Activated T-cell treated with anti-CD3 and anti-CD28 coated beads, Interleukin-2, amount 50 U/mL, for 72 hours (primary cell): ENCODE data around the gene MTMR6. TPM values are rescaled to one million over a fixed set of nuclear protein-coding genes. Genes with fewer than 3 reads are reported as not detected.
A peak's percentile ranks its signal among the peaks of the same experiment; 100 is the strongest.

ENCODE experiments used
- ATAC-seq, 2 donors: fragments of 150-1000 bp; cut with Tn5 transposase; replicated peaks in 1 of 2; 2 replicates each; pipeline ENCODE4 v1.10.0; 2021; ENCODE audit warnings: moderate library complexity in 2 of 2, mild to moderate bottlenecking in 1 of 2
- DNase-seq, 2 donors: peaks; one replicate each; pipeline ENCODE4 v3.0.0; 2021 to 2022; ENCODE audit warnings: mixed read lengths in 1 of 2
- H3K27ac Mint-ChIP-seq: one replicate; pipeline ENCODE4 v1.8.0; 2022; ENCODE audit warnings: mild to moderate bottlenecking, moderate library complexity, mixed read lengths
- H3K27me3 Mint-ChIP-seq: one replicate; pipeline ENCODE4 v1.8.0; 2022; ENCODE audit warnings: low read depth, mixed read lengths
- H3K36me3 Mint-ChIP-seq, 2 donors: one replicate each; pipeline ENCODE4 v1.8.0; 2022; ENCODE audit warnings: mixed read lengths in 2 of 2, mild to moderate bottlenecking in 1 of 2; ENCODE audit not compliant: insufficient read depth in 2 of 2
- H3K4me1 Mint-ChIP-seq: one replicate; pipeline ENCODE4 v1.8.0; 2022; ENCODE audit warnings: low read depth, mixed read lengths
- H3K4me3 Mint-ChIP-seq, 2 donors: one replicate each; pipeline ENCODE4 v1.8.0; 2022; ENCODE audit warnings: mild to moderate bottlenecking in 2 of 2, mixed read lengths in 2 of 2, moderate library complexity in 2 of 2
- H3K9me3 Mint-ChIP-seq, 2 donors: one replicate each; pipeline ENCODE4 v1.8.0; 2022; ENCODE audit warnings: mixed read lengths in 2 of 2
- total RNA-seq, 2 donors: library from RNA; stranded (reverse); gene quantifications; one replicate each; pipeline ENCODE4 v1.2.3, GENCODE V29; 2022

Gene MTMR6
- total RNA-seq, 2 donors from 2014 or later, result 14.4 to 15.6 TPM

DNA sequence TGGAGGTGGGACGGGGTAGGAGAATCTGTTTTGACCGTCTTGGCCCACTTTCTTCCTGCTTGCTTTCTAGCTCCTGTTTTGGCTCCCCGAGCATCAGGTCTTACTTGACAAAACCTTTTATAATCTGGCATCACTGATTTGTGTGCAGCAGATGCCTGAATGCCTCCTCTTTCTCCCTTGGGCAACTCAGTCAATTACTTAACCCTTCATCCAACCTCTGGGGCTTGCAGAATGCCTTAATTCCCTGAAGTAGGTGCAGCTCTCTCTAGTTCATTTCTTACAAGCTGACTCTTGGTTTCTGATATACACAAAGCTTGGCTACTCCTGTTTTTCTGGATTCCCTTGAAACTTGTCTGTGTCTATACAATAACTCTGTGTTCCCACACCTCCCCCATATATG, 8.4 kb upstream of the MTMR6 start:
- Mint-ChIP-seq H3K9me3 (no peaks in the 10 kb centered on the region), H3K4me1 (peaks cover 6% of the 10 kb centered on the region), H3K27me3 (peaks cover 11% of the 10 kb centered on the region), H3K27ac (no peak overlapping the region), H3K4me3 (no peak overlapping the region), H3K36me3 (no peaks in the 10 kb centered on the region)
- no peak for DNase-seq
- no peak for ATAC-seq

DNA sequence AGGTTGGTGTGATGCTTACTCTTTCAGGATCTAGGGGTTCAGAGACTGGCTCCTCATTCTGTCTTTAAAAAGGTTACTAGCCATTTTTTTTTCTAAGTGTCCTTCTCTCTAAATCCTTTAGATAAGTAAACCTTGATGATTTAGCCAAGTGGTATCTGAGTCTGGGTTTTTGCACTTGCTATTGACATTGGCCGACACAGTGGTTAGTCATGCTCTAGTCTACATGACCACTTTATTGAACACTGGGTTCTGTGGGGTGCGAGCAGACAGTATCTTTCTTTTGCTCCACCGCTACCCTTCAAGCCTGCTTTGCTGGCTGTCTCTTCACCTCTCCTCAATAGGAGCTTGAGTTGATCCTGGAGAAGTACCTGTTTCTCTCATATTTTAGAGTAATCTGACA, 7.9 kb upstream of the MTMR6 start:
- no peaks in the 10 kb centered on the region for H3K9me3 Mint-ChIP-seq
- DNase-seq (no peak), ATAC-seq (no peak)
- peaks cover 11% of the 10 kb centered on the region for H3K27me3 Mint-ChIP-seq
- H3K4me3 Mint-ChIP-seq, result no peak overlapping the region
- H3K36me3 Mint-ChIP-seq, result no peaks in the 10 kb centered on the region
- H3K27ac Mint-ChIP-seq, result no peak overlapping the region
- peaks cover 6% of the 10 kb centered on the region for H3K4me1 Mint-ChIP-seq

DNA sequence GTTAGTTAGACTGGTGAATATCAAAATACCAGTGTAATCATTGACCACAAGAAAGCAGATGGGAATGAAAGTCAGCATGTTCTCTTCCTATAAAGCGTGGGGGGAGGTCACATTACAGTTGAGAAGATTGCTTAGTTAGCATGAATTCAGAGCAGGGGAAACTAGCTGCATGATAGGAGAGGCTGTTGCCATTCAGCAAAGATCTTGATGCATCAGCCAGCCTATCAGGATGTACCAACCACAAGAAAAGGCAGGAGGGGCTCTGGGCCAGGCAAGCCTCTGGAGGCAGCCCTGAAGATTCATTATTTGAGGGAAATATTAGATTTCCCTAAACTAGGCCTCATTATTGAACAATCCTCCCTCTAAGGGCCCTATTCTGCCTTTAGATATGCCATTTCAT, 5.0 kb upstream of the MTMR6 start:
- DNase-seq, result no peak
- Mint-ChIP-seq H3K4me1 (peaks cover 6% of the 10 kb centered on the region), H3K4me3 (no peak overlapping the region), H3K27ac (no peak overlapping the region), H3K27me3 (peaks cover 25% of the 10 kb centered on the region), H3K36me3 (no peaks in the 10 kb centered on the region), H3K9me3 (no peaks in the 10 kb centered on the region)
- ATAC-seq, result peak in 1 of 2 donors; percentile 22

GRCh38 chr13:25291691-25292090, 4.4 kb upstream of the MTMR6 start:
- no peak overlapping the region for H3K27ac Mint-ChIP-seq

DNA sequence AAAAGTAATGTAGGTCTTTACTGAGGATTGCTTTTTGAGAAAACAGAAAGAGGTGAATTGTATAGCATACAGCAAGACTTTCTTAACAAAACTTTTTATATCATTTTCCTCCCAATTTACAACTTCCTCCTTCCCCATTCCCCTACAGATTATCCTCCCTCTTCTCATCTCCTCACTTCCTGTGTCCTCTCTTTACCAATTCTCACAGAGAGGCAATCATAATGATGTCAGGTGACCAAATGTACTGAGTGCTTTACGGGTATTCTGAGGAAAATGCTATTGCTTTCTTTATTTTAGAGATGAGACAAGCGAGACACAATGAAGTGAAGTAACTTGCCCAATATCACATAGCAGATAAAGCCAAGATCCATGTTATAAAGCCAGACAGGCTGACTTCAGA, 1.7 kb upstream of the MTMR6 start:
- ATAC-seq (no peak), DNase-seq (no peak)
- H3K9me3 Mint-ChIP-seq, result no peaks in the 10 kb centered on the region
- peaks cover 25% of the 10 kb centered on the region for H3K4me1 Mint-ChIP-seq
- peaks cover 20% of the 10 kb centered on the region for H3K27me3 Mint-ChIP-seq
- no peak overlapping the region for H3K27ac Mint-ChIP-seq
- H3K36me3 Mint-ChIP-seq, result peaks cover 3 to 4% of the 10 kb centered on the region in 2 donors
- peak overlapping the region in 1 of 2 donors; percentile 39 for H3K4me3 Mint-ChIP-seq

More at GRCh38 chr13:25291691-25292090, 4.4 kb upstream of the MTMR6 start:
- Mint-ChIP-seq H3K27me3 (peaks cover 23% of the 10 kb centered on the region), H3K4me1 (peaks cover 6% of the 10 kb centered on the region), H3K4me3 (no peak overlapping the region), H3K9me3 (no peaks in the 10 kb centered on the region), H3K36me3 (no peaks in the 10 kb centered on the region)
- no peak for ATAC-seq
- DNase-seq, result no peak

DNA sequence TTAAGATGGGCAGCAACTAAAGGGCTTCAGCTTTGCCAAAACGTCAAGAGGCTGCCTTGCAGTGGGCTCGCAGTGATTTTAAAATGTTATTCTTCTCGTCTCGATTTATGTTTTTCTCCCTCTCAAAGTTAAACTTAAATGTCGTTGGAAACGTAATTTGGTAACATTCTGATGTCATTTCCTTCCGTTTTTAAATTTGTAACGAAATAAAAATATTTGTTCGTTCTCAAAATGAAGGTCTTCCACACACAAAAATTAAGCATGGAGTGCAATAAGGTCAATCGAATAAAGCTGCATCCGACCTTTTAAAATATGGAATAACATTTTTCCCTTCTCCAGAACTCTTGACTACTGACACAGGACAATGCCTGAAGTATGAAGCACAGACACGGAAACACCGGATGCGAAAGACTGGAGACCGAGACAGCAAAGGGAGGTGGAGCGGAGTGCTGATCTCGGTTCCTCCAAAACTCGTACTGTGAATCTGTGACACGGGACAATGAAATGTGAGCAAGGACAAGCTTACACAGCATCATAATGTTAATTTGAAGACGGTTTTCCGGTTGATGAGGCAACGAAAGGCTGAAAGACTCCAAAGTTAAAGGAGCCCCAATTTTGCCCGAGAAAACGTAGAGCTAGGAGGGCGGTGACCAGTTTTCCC, 850 bp downstream of the MTMR6 start:
- ATAC-seq, result peak; percentile 16 to 19
- H3K27ac Mint-ChIP-seq, result peak overlapping the region; percentile 98
- H3K27me3 Mint-ChIP-seq, result peaks cover 19% of the 10 kb centered on the region
- DNase-seq, result peak; percentile 34 to 36
- H3K36me3 Mint-ChIP-seq, result peaks cover 3 to 4% of the 10 kb centered on the region in 2 donors
- peaks cover 45% of the 10 kb centered on the region for H3K4me1 Mint-ChIP-seq
- peak overlapping the region; percentile 98 to 99 for H3K4me3 Mint-ChIP-seq
- no peaks in the 10 kb centered on the region for H3K9me3 Mint-ChIP-seq

- peak; percentile 17 to 22 for DNase-seq
- no peaks in the 10 kb centered on the region for H3K9me3 Mint-ChIP-seq
- peak overlapping the region; percentile 52 to 72 for H3K4me3 Mint-ChIP-seq
- peaks cover 3 to 9% of the 10 kb centered on the region in 2 donors for H3K36me3 Mint-ChIP-seq
- H3K27ac Mint-ChIP-seq, result no peak overlapping the region
- H3K27me3 Mint-ChIP-seq, result no peaks in the 10 kb centered on the region
- peaks cover 85% of the 10 kb centered on the region for H3K4me1 Mint-ChIP-seq
- peak; percentile 58 to 63 for ATAC-seq
Measured at GRCh38 chr13:25281935-25282332, 5.4 kb downstream of the MTMR6 start.

DNA sequence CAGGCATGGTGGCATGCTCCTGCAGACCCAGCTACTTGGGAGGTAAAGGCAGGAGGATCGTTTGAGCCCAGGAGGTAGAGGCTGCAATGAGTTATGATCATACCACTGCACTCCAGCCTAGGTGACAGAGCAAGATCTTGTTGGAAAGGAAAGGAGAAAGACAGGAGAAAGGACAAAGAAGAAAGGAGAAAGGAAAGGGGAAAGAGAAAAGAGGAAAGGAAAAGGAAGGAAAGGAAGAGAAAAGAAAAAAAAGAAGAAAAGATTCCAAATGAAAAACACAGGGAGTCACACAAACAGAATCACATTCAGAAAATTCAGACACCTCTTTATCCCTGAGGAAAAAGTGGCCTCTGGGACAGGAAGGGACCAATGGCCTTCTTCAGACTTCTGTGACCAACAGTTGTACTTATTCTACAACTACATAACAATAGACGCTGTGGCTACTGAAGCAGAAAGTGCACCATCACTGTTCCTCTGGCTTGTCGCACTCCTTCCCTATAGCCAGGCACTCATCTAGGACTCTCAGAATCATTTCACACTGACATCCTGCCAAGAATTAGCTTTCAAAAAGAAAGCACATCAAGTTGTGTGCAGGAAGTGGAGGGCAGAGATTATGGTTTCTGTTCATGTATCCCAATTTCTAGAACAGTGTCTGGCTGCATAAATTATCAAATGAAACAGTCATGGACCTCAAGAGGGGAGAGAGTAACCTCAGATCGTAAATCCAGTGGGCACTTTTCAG, 5.9 kb downstream of the MTMR6 start:
- peak overlapping the region; percentile 52 to 72 for H3K4me3 Mint-ChIP-seq
- DNase-seq, result peak; percentile 17 to 24

DNA sequence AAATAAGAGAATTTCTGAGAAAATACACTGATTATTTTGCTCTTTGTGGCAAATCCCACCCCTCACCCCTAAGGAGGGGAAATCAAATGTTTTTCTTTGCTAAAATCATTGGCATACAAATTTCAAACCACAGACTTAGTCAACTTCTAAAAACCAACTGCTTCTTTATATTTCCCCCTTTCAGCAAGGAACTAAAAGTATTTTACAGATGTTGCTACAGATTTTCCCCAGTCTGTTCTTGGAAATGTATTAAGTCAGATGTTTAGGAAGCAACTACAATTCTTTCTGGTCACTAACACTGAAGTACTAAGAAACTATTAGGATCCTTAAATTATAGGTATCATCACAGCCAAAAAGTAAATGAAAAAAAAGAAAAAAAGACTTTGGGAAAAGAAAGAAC, 6.9 kb downstream of the MTMR6 start:
- H3K4me1 Mint-ChIP-seq, result peaks cover 83% of the 10 kb centered on the region
- H3K27me3 Mint-ChIP-seq, result no peaks in the 10 kb centered on the region
- peaks cover 0 to 6% of the 10 kb centered on the region in 2 donors for H3K36me3 Mint-ChIP-seq
- peak overlapping the region; percentile 23 to 72 for H3K4me3 Mint-ChIP-seq
- no peak for ATAC-seq
- no peaks in the 10 kb centered on the region for H3K9me3 Mint-ChIP-seq
- peak overlapping the region; percentile 71 for H3K27ac Mint-ChIP-seq
- DNase-seq, result no peak

More for the DNA sequence above, 5.9 kb downstream of the MTMR6 start:
- H3K27ac Mint-ChIP-seq, result peak overlapping the region; percentile 83
- peaks cover 0 to 6% of the 10 kb centered on the region in 2 donors for H3K36me3 Mint-ChIP-seq
- ATAC-seq, result peak; percentile 59 to 71
- peaks cover 88% of the 10 kb centered on the region for H3K4me1 Mint-ChIP-seq
- no peaks in the 10 kb centered on the region for H3K9me3 Mint-ChIP-seq
- H3K27me3 Mint-ChIP-seq, result no peaks in the 10 kb centered on the region

- DNase-seq, result peak; percentile 36 to 40
- peaks cover 53% of the 10 kb centered on the region for H3K4me1 Mint-ChIP-seq
Measured at GRCh38 chr13:25276748-25277147, 10.5 kb downstream of the MTMR6 start.

DNA sequence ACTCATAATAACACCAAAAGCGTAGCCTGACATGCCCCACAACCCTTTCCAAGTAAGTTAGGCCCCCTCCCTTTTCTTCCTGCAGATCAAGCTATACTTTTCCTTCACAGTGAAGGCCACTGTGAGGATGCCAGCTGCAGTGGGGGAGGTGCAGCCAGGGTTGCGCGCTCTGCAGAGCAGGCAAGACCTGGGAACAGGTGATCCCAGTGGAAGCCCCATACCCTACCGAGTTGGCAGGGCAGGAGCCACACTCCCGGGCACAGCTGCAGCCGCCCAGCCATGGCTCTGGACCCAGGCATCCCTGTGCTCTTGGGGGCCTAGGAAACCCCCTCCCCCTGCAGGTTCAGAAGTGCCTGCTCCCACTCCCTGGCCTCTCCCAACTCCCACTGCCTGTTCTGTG, 18.7 kb downstream of the MTMR6 start:
- ATAC-seq, result no peak
- Mint-ChIP-seq H3K36me3 (peaks cover 2 to 7% of the 10 kb centered on the region in 2 donors), H3K4me3 (no peak overlapping the region), H3K27me3 (no peaks in the 10 kb centered on the region), H3K9me3 (no peaks in the 10 kb centered on the region), H3K27ac (no peak overlapping the region), H3K4me1 (no peaks in the 10 kb centered on the region)
- no peak for DNase-seq

More at GRCh38 chr13:25276748-25277147, 10.5 kb downstream of the MTMR6 start:
- peaks cover 0 to 6% of the 10 kb centered on the region in 2 donors for H3K36me3 Mint-ChIP-seq
- H3K4me3 Mint-ChIP-seq, result peak overlapping the region; percentile 8 to 65
- no peaks in the 10 kb centered on the region for H3K27me3 Mint-ChIP-seq
- peak overlapping the region; percentile 24 for H3K27ac Mint-ChIP-seq
- no peaks in the 10 kb centered on the region for H3K9me3 Mint-ChIP-seq
- ATAC-seq, result peak; percentile 96 to 98

GRCh38 chr13:25267715-25268114, 19.6 kb downstream of the MTMR6 start:
- DNase-seq (no peak), ATAC-seq (peak; percentile 49 to 54)

DNA sequence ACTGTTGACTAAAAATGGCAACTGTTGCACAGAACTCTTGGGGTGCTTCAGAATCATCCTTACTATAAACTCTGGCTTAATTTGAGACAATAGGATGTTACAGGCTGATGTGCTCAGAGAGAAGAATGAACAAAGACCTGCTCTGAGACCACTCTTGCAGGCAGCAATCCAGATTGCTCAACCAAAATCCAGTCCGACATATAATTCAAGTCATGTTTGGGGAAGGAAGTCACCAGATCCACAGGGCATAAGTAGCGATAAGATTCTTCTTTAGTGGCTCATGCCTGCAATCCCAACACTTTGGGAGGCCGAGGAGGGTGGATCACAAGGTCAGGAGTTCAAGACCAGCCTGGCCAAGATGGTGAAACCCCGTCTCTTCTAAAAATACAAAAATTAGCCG, 20.6 kb downstream of the MTMR6 start:
- DNase-seq, result no peak
- H3K27ac Mint-ChIP-seq, result no peak overlapping the region
- H3K4me1 Mint-ChIP-seq, result no peaks in the 10 kb centered on the region
- H3K27me3 Mint-ChIP-seq, result no peaks in the 10 kb centered on the region
- ATAC-seq, result no peak
- no peak overlapping the region for H3K4me3 Mint-ChIP-seq
- H3K36me3 Mint-ChIP-seq, result peaks cover 2 to 8% of the 10 kb centered on the region in 2 donors
- no peaks in the 10 kb centered on the region for H3K9me3 Mint-ChIP-seq

More at GRCh38 chr13:25267715-25268114, 19.6 kb downstream of the MTMR6 start:
- no peaks in the 10 kb centered on the region for H3K9me3 Mint-ChIP-seq
- H3K4me1 Mint-ChIP-seq, result no peaks in the 10 kb centered on the region
- H3K27ac Mint-ChIP-seq, result no peak overlapping the region
- H3K36me3 Mint-ChIP-seq, result peaks cover 2 to 7% of the 10 kb centered on the region in 2 donors
- no peaks in the 10 kb centered on the region for H3K27me3 Mint-ChIP-seq
- no peak overlapping the region for H3K4me3 Mint-ChIP-seq
